ENCODE results near the gene WNT6.

DNA sequence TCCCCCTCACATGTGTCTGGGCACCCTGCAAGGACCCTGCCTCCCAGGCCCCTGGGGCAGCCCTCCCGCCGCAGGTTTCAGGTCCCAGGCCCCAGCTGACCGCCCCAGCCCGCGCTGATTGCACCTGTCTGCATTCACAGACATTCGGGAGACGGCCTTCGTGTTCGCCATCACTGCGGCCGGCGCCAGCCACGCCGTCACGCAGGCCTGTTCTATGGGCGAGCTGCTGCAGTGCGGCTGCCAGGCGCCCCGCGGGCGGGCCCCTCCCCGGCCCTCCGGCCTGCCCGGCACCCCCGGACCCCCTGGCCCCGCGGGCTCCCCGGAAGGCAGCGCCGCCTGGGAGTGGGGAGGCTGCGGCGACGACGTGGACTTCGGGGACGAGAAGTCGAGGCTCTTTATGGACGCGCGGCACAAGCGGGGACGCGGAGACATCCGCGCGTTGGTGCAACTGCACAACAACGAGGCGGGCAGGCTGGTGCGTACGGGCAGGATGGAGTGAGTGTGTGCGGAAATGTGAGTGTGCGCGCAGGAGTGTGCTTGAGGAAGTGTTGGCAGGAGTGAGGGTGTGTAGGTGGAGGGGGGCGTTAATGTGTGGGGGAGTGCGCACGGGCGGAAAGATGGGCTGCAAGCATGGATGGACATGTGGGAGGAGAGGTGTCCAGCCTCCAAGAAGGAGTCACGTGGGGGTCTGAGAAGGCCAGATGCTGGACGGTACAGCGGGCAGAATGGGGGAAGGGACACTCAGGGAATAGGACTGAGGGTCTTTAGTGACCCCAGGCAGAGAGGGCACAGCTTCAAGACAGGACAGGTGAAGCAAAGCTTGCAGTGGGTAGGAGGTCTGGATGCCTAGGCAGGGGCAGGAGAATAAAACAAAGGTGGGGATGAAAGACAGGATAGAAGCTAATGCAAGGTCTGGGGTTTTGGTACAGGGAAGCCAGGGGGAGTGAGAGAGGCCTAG is 12.0 kb downstream of the WNT6 start:
- TF ChIP-seq POLR2A (IDR thresholded peaks at IDR 0.05; ENCODE audit: low read depth, low read length) (no peak), SPI1 (IDR thresholded peaks at IDR 0.05; ENCODE audit: low read depth, low read length) (no peak), POLR2AphosphoS5 (IDR thresholded peaks at IDR 0.05; ENCODE audit: low read depth, low read length) (no peak)
